Measurements from ENCODE around the gene GTPBP8.
A peak's percentile ranks its signal among the peaks of the same experiment; 100 is the strongest.

Gene GTPBP8

DNA sequence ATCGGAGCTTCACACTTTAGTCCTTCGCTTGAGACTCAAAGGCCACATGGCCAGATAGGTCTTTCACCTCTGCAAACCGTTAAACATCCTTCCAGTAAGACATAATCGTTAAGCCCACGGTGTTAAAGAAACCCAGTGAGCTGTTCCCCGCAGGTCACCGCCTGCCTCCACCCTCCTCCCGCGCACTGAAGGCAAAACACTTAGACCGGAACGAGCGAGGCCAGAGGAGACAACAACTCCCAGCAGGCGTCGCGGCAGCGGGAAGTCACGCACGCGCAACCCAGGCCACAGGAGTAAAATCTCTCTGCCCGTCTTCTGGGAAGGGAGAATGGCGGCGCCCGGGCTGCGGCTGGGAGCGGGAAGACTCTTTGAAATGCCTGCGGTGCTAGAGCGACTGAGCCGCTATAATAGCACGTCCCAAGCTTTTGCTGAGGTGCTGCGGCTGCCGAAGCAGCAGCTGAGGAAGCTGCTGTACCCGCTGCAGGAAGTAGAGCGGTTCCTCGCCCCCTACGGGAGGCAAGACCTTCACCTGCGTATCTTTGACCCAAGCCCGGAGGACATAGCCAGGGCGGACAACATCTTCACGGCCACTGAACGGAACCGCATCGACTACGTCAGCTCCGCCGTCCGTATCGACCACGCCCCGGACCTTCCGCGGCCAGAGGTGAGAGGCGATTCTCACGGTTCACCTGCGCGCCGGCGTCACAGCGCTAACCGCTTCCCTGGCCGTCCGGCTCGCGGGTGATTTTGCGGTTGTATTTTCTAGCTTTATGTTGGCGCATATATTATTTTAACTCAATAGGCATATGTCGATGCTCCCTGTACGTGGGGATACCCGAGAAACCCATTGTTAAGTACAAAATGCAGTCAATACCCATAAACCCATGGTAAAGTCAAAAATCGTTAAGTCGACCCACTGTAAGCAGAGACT is at the start of gene GTPBP8:
GTPBP8 (plus strand) TSS at position 313 of the 931 bp plus-strand sequence; CDS start at position 329, 16 bp downstream.
- intact Hi-C loops (cut with DNase I): no loop called here
- DNase-seq: peak; percentile 86 to 97 (median 93)

DNA sequence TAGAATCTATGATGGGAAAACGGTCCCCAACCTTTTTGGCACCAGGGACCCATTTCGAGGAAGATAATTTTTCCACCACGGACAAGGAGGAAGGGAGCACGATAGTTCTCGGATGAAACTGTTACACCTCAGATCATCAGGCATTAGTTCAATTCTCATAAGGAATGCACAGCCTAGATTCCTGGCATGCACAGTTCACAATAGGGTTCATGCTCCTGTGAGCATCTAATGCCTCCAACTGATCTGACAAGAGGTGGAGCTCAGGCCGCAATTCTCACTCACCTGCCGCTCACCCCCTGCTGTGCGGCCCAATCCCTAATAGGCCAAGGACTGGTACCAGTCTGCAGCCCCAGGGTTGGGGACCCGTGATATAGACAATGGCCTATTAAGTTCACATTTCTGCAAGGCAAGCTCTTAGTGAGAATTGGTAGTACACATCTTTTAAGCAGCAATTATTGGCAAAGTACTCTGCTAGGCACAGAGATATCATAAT is 42.4 kb upstream of the GTPBP8 start:
- DNase-seq: no peak
- intact Hi-C loops (cut with DNase I): no loop called here

DNA sequence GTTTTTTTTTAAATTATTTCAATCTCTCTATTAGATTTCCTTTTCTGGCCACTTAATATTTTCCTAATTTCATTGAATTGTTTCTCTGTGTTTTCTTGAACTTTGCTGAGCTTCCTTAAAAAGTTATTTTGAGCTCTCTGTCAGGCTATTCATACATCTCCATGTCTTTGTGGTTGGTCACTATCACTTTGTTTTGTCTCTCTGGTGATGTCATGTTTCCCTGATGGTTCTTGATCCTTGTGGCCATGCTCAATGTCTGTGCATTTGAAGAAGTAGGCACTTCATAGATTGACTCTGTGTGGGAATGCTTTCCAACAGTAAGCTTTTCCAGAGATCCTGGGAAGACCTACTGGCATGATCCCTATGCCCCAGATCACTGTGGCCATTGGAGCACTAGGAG is 34.4 kb upstream of the GTPBP8 start:
- DNase-seq: no peak
- intact Hi-C loops (cut with DNase I): no loop called here

DNA sequence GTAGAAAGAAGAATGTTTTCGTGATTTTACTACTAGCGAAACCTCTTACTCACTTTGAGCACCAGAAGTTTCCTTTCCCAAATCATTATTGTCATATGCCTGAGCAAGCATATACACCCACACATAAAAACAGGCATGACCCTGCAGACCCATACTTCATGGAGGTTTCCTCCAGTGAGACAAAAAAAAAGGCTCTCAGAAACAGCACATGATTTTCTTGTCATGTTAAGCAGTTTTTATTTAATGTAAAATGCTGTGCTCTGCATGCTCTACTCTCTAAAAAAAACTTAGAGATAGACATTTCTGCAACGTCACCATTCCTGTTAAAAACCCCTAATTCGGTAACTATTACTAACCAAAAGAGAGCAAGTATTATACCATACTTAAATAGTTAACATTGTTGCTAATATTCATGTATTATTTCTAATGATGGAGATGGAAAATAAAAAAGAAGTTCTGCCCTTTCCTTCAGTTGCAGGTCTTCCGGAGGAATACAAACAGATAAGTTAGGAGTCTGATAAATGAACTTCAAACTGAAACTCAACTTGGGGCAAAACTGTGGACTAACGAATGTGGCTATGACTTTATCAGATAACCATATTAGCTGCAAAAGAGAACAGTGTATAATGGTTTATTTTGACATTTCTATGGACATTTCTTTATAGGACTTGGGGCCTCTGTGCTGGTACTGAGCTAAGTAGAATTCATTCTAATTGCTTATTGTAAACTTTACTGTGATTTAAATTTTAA is 31.8 kb upstream of the GTPBP8 start:
- DNase-seq: no peak
- intact Hi-C loops (cut with DNase I): no loop called here

DNA sequence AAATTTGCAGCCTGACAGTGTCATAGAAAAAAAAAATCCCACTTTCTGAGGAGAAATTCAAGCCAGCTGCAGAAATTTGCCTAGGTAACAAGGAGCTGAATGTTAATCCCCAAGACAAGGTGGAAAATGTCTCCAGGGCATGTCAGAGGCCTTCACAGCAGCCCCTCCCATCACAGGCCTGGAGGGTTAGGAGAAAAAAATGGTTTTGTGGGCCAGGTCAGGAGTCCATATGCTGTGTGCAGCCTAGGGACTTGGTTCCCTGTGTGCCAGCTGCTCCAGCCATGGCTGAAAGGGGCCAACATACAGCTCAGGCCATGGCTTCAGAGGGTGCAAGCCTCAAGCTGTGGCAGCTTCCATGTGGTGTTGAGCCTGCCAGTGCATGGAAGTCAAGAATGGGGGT is 27.1 kb upstream of the GTPBP8 start:
- no peak for DNase-seq
- intact Hi-C loops (cut with DNase I): no loop called here

DNA sequence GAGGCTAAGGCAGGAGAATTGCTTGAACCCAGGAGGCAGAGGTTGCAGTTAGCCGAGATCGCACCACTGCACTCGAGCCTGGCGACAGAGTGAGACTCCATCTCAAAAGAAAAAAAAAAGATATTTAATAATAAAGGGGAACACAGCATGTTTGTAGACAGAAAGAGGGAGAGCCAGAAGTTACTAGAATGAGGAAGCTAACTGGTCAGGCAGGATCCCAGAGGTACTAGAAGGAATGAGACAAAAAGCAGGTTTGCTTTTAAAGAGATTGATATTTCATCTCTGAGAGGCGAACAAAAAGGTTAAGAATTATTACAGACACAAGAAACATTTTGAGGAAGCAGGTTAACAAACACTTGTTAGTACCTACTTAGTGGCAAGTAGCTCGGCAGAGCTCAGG is 25.1 kb upstream of the GTPBP8 start:
- intact Hi-C loops (cut with DNase I): no loop called here

DNA sequence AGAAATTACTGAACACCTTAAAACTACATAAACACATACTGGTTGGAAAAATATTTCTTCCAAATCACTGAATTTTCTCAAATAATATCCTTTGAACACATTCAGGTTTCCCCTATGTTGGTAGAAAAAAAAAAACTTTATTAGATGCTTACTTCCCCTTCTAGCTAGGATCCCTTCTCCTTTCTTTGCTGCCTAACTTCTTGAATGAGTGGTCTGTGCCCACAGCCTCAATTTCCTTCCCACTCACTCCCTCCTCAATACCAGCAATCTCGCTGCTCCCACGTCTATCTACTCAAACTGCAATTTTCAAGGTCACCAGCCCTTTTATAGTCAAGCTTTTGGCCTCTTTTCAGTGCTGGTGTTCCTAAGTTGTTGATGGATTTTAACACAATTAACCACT is 24.2 kb upstream of the GTPBP8 start:
- intact Hi-C loops (cut with DNase I): no loop called here
- no peak for DNase-seq

More for the DNA sequence above, 25.1 kb upstream of the GTPBP8 start:
- no peak for DNase-seq

DNA sequence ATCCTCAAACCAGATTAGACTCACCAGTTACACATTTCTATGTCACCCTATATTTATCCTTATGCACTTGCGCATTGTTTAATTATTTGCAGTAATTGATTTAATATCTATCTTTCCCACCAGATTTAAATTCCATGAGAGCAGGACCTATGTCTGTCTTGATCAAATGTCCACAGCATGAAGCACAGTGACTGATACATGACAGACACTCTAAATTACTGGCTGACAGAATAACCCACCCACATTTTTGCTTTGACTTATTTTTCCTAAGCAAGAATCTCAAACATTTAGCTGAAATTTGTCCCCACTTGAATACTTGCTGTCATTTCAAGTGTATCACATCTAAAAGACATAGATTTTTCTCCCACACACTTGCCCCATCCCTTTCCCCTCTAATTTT is 23.4 kb upstream of the GTPBP8 start:
- intact Hi-C loops (cut with DNase I): no loop called here
- no peak for DNase-seq

DNA sequence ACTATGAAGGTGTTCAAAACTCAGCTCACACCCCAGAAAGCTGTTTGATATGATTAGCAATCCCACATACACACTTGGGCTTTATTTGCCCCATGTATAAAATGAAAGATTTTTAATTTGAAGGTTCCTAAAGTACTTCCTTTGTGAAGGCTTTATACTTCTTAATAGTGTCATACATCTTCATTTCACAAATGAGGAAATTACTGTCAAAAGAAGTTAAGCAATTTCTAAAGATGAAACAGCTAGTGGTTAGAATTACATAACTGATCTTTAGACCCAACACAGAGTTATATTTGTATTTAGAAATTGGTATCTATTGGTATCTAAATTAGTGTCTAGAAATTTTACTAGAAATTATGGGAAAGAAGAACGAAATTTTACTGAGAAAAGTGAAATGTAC is 23.0 kb upstream of the GTPBP8 start:
- intact Hi-C loops (cut with DNase I): no loop called here

DNA sequence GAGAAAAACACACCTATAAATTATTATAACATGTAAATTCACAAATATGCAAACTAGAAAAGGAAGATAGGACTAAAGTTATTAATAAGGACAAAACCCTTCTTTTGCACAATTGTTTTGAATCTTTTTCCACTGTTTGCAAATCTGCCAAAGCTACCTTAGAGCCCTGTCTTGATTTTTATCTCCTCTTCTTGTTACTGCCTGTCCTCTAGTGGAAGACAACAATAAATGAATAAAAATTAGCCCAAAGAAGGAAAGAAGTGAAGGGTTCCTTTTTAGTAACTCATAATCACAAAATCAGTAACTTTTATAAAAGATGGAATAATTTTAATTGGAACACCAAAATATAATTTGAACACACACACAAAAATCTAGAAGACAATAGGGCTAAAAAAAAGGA is 18.6 kb upstream of the GTPBP8 start:
- intact Hi-C loops (cut with DNase I): loop anchor here (10.0 kb wide), 1 partner anchor 237 kb away; no protein-coding TSS in a partner anchor

More for the DNA sequence above, 23.0 kb upstream of the GTPBP8 start:
- no peak for DNase-seq

DNA sequence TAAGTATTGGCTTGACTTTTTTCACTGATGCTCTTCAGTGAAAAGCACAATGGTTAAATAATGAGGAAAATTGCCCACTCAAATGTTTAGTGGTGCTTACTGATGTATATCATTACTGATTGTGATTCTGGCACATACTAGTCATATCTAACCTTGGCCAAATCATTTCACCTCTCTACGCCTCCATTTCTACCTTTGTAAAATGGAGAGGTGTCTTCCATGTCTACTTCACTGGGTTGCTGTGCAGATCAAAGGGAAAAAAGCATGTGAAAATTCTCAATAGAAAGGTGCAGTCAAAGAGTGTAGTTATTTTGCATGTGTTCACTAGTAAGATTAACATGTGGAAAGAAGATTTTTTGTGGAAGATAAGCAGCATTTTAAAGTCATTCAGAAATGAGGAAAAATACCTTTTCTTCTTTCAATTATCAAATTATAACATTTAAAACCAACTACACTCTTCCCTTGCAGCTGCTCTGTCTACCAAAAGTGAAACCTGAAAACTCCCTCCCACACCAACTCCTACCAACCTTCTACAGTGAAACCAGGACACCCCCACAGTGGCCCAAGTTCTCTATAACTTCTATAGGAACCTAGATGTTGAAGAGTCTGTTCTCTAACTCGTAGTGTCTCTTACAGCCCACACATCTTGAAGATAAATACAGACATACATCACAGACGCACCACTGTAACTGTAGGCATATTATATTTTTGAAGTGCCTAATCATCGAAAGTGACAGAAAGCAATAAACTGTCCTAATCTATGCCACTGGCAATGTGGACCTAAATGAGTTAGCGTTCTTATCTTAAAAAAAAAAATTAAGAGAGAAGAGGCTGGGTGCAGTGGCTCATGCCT is 17.2 kb upstream of the GTPBP8 start:
- intact Hi-C loops (cut with DNase I): loop anchor here (10.0 kb wide), 1 partner anchor 239 kb away; no protein-coding TSS in a partner anchor
- peak in 8 of 42 donors; percentile 9 to 69 (median 25) for DNase-seq

More for the DNA sequence above, 18.6 kb upstream of the GTPBP8 start:
- DNase-seq: no peak

DNA sequence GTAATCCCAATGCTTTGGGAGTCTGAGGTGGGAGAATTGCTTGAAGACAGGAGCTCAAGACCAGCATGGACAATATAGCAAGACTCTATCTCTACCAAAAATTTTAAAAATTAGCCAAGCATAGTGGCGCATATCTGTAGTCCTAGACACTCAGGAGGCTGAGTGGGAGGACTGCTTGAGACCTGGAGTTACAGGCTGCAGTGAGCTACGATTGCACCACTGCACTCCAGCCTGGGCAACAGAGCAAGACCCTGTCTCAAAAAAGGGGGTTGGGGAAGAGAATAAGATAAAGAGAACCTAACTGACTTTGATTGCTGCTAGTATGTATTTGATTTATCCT is 16.6 kb upstream of the GTPBP8 start:
- DNase-seq: no peak
- intact Hi-C loops (cut with DNase I): loop anchor here (10.0 kb wide), 1 partner anchor 239 kb away; no protein-coding TSS in a partner anchor

DNA sequence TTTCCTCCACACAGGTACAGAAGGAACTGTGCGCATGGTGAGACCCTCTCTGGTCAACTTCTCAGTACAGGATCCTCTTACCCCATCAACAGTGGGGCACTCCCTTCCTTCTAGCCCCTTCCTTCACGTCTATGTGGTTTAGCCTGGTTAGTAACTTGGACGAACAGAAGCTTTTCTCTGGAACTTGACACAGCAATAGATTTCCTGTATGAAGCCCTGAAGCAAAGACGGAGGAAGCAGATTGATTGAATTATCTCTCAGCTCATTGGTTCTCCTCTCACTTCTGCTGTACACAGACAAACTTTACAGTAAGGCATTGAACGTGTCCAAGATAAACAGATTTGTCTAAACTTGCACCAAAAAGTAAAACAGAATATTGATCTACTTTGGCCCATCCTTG is 15.9 kb upstream of the GTPBP8 start, which contains the start of gene CD200R1:
CD200R1 (minus strand) TSS at position 210 of the 400 bp plus-strand sequence. CDS start 246 bp downstream, outside the sequence.
- no peak for DNase-seq
- intact Hi-C loops (cut with DNase I): loop anchor here (5.0 to 10.0 kb wide), 2 partner anchors 240 to 333 kb away; partner anchors contain the start of gene CCDC80

DNA sequence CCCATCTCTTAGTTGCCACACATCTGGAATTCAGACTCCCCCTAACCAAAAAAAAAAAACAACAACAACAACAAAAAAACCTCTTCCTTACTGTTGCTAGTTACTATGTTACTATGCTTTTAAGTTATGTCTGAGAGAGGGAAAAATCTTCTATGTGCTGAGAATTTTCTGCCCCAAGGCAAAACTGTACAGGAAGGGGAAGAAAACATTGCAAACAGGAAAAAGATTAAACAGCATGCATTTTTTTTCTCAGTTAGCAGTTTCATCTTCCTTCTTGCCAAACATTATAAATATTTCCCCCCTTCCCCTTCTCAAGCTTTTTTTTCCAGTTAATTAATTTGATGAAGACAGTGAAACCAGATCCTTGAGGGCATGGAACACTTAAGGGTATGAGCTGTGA is 14.8 kb upstream of the GTPBP8 start:
- no peak for DNase-seq
- intact Hi-C loops (cut with DNase I): loop anchor here (5.0 to 10.0 kb wide), 2 partner anchors 241 to 334 kb away; partner anchors contain the start of gene CCDC80

DNA sequence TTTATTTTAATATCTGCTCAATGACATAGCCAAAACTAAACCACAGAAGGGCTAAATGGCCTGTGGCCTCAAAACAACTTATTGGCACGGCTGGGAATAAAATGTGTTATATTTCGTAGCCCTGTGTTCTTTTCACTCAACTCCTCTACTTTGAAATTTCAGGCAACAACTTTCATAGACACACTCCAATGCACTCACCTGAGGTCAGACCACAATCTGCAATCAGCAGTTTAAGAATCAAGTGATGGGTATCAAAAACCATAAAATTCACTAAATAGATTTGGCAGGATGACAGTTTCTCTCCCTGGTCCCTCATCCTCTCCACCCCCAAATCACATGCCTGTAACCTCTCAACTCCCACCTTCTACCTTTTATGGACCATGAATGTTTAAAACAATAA is 13.8 kb upstream of the GTPBP8 start:
- intact Hi-C loops (cut with DNase I): loop anchor here (5.0 to 10.0 kb wide), 2 partner anchors 242 to 335 kb away; partner anchors contain the start of gene CCDC80
- no peak for DNase-seq

DNA sequence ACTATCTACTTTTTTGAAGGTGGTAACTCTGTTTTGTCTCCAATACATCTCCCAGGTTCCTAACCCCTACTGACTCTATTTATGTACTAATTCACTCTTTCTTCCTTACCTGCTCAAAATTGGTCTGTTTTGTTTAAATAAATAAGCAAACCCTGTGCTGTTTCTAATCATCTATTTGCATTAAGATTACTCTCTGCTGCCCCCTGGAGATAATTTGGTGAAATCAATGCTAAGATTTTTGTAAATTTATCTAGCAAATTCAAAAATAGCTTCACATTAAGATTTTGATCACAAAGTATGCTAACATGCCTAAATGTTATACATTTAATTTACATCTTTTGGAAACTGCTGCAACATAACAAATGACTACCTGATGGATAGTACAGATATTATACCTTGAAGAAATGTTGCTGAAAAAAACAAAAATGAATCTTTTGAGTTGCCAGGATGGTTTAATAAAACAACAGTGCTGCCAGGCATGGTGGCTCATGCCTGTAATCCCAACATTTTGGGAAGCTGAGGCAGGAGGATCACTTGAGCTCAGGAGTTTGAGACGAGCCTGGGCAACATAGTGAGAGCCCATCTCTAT is 11.4 kb upstream of the GTPBP8 start:
- peak in 4 of 42 donors; percentile 14 to 38 (median 22) for DNase-seq
- intact Hi-C loops (cut with DNase I): loop anchor here (5.0 to 10.0 kb wide), 2 partner anchors 245 to 337 kb away; partner anchors contain the start of gene CCDC80

DNA sequence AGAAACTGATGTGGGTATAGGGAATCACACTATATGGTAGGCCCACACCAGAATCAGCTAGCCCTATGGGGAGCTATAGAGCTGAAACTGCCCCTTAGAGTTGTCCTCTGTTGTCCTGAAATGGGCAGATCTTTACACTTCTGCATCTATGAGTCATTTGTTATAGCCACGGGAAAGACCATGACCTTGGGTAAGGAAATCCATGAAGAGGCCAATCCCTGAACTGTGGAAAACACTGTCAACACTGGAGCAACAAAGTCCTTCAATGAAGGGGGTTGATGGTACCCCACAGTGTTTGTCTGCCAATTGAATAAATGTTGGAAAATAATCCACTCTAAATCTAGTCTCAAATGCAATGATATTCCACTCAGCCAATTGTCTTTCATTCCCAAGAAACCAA is 10.7 kb upstream of the GTPBP8 start:
- no peak for DNase-seq
- intact Hi-C loops (cut with DNase I): no loop called here

DNA sequence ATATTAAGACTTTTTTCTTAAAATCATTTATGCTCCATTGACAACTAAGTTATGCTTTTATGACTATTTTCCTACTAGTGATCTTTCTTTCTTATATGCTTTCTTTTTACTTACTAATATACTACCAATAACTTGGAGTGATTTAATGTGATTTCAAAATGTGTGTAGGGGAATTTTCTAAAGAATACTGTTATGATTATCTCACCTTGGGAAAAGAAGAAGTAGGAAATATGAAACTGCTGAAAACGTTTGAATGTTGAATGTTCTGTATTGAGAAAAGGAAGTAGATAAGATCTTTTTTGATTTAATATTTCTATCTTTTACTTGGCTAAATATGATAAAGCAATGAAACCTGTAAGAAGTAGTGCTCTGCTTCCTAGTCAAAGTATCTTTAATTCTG is 8.1 kb upstream of the GTPBP8 start:
- intact Hi-C loops (cut with DNase I): no loop called here
- no peak for DNase-seq

Measured in head of caudate nucleus (tissue), 42 donors.